PC-3 (cell line): ENCODE measurements around the gene SLC5A5.

Experiments
- EZH2phosphoT487 ChIP-seq: fragments of 300-600 bp; sonication (generic); IDR thresholded peaks from 2 replicates; pipeline ENCODE4 v1.6.1; 2018; ENCODE audit warnings: mild to moderate bottlenecking, antibody characterized with exemption, low read length, borderline replicate concordance
- TF ChIP-seq, protein P1 (sequence below): fragments of 300-600 bp; sonication (generic); conservative IDR thresholded peaks from 2 replicates; pipeline ENCODE4 v1.5.1; 2017; ENCODE audit warnings: antibody characterized with exemption, low read depth, mild to moderate bottlenecking, low read length

- TF ChIP-seq, protein P1, sequence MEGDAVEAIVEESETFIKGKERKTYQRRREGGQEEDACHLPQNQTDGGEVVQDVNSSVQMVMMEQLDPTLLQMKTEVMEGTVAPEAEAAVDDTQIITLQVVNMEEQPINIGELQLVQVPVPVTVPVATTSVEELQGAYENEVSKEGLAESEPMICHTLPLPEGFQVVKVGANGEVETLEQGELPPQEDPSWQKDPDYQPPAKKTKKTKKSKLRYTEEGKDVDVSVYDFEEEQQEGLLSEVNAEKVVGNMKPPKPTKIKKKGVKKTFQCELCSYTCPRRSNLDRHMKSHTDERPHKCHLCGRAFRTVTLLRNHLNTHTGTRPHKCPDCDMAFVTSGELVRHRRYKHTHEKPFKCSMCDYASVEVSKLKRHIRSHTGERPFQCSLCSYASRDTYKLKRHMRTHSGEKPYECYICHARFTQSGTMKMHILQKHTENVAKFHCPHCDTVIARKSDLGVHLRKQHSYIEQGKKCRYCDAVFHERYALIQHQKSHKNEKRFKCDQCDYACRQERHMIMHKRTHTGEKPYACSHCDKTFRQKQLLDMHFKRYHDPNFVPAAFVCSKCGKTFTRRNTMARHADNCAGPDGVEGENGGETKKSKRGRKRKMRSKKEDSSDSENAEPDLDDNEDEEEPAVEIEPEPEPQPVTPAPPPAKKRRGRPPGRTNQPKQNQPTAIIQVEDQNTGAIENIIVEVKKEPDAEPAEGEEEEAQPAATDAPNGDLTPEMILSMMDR = no peak
- no peak for TF ChIP-seq EZH2phosphoT487
These were observed 11.3 kb upstream of the SLC5A5 start for GRCh38 chr19:17860331-17860992.
